ENCODE data around the gene HS3ST6.

Gene HS3ST6

DNA sequence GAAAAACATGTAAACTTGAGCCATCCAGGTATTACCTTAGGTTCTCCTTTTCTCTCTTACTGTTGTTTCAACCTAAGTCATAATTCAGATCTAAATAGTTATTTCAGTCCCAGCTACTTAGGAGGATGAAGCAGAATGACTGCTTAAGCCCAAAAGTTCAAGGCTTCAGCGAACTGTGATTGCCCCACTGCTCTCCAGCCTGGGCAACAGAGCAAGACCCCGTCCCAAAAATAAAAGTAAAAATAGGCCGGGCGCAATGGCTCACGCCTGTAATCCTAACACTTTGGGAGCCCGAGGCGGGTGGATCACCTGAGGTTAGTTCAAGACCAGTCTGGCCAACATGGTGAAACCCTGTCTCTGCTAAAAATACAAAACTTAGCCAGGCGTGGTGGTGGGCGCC, 55.8 kb downstream of the HS3ST6 start:
- TF ChIP-seq, protein P1, sequence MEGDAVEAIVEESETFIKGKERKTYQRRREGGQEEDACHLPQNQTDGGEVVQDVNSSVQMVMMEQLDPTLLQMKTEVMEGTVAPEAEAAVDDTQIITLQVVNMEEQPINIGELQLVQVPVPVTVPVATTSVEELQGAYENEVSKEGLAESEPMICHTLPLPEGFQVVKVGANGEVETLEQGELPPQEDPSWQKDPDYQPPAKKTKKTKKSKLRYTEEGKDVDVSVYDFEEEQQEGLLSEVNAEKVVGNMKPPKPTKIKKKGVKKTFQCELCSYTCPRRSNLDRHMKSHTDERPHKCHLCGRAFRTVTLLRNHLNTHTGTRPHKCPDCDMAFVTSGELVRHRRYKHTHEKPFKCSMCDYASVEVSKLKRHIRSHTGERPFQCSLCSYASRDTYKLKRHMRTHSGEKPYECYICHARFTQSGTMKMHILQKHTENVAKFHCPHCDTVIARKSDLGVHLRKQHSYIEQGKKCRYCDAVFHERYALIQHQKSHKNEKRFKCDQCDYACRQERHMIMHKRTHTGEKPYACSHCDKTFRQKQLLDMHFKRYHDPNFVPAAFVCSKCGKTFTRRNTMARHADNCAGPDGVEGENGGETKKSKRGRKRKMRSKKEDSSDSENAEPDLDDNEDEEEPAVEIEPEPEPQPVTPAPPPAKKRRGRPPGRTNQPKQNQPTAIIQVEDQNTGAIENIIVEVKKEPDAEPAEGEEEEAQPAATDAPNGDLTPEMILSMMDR (IDR thresholded peaks at IDR 0.05; ENCODE audit: extremely low read depth, insufficient read depth, missing control alignments), result no peak
- in situ Hi-C loops (cut with MboI; ENCODE audit: low pct_unique_long_range_greater_than_20kb, low sequenced_read_pairs, unreplicated experiment), result loop anchor here (10.0 kb wide), 1 partner anchor 72 kb away; no protein-coding TSS in a partner anchor
- no peak for DNase-seq (ENCODE audit: low spot score)

DNA sequence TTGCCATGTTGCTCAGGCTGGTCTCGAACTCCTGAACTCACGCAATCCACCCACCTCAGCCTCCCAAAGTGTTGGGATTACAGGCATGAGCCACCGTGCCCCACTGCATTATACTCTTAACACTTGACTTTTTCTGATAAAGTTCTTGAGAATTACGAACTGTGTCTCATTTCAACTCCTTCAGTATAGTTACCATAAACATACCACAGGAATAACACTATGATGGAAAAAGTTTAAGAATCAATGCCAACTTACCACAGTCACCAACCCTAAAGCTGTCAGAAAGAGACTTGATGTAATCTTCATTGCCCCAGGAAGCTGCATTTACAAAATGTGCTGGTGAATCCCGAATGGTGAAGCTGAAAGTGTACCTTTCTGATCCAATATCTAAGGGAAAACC, 56.5 kb downstream of the HS3ST6 start:
- in situ Hi-C loops (cut with MboI; ENCODE audit: low pct_unique_long_range_greater_than_20kb, low sequenced_read_pairs, unreplicated experiment), result loop anchor here (10.0 kb wide), 1 partner anchor 73 kb away; no protein-coding TSS in a partner anchor
- DNase-seq (ENCODE audit: low spot score), result no peak
- TF ChIP-seq, protein P1 (IDR thresholded peaks at IDR 0.05; ENCODE audit: extremely low read depth, insufficient read depth, missing control alignments), result no peak
